ENCODE measurements around the gene SLC43A1. TPM values are rescaled to one million over a fixed set of nuclear protein-coding genes. Genes with fewer than 3 reads are reported as not detected.
"Not testable (repeated sequence)": the region's sequence is repeated elsewhere in the genome, so short reads cannot be mapped to it uniquely, and the experiment has no call there.

The SLC43A1 gene
- total RNA-seq, 1 donor from 2014 or later, result 4.5 TPM

DNA sequence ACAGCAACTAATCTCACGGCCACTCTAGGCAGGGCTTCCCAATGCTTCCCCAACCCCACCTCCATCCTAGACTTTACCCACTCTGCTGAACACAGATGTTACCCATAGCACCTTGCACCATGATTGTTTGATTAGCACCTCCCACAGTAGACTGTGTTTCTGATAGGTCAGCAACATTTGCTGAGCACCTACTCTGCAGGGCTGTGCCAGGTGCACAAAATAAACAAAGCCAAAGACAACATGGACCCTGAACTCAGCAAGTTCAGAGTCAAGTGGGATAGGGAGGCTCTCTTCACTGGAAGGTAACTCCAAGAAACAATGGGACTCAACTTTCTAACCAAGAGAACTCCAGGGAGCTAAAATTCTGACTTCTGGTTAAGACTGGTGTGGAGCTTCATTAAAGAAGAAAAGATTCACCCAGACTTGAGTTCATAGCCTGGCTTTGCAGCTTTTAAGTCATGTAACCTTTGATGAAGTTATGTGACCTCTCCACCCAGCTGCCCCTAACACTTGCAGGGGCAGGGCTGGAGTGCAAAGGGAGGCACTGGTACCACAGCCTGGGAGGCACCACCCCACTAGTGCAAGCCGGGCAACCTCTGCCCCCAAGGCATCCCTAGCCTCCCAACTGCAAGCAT is 61.8 kb downstream of the SLC43A1 start:
- intact Hi-C loops (cut with micrococcal nuclease), result no loop called here
- no peak for ATAC-seq
- no peak for DNase-seq

DNA sequence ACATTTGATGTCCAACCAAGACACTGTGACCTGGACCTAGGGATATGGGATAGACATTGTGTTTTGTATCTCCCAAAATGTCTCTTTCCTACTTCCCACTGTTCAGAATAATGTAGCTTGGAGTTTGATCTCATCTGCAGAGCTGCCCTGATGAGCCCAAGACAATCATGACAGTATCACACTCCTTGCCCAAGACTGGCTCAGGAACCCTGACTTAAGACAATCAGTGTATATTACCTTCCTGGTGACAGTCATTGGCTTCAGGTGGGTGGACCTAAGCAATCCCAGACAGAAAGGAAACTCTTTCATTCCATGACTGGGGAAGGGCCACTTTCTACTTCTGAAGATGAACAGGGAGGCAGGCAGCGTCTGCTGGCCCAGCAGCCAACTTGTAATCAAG is 69.4 kb downstream of the SLC43A1 start:
- ATAC-seq, result no peak
- DNase-seq, result no peak
- intact Hi-C loops (cut with micrococcal nuclease), result no loop called here

DNA sequence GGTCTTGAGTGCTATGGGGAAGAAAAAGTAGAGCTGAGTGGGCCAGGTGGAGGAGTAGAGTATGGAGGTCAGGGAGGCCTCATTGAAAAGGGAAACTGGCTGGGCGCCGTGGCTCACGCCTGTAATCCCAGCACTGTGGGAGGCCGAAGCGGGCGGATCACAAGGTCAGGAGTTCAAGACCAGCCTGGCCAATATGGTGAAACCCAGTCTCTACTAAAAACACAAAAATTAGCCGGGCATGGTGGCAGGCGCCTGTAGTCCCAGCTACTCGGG is 70.4 kb downstream of the SLC43A1 start:
- ATAC-seq; intact Hi-C loops (cut with micrococcal nuclease); DNase-seq: not testable (repeated sequence)

DNA sequence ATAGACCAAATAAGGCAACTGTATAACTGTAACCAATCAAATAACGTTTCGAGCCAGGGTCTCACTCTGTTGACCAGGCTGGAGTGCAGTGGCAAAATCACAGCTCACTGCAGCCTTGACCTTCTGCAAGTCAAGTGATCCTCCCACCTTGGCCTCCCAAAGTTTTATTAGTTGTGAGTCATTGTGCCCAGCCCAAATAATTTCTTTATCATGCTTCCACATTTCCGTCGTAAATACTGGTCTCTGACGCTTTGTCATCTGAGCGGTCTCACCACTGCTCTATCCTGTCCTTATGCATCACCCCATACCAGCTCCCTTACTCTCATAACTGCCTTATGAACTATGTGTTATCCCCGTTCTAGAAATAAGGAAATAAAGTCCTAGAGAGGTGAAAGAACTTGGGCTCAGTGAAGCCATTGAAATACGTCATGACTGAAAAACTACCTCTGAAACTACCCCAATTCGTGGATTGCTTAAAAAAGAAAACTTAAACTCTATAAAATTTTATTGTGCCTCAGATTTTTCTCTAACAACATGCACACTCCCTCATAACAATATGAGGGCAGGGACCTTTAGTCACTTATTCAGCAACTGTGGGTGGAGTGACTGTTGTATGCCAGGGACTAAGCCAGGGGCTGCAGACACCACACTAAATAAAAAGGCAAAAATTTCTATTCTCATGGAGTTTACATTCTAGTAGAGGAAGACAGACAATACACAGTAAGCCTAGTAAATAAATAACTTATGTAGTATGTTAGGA is 71.0 kb downstream of the SLC43A1 start:
- DNase-seq (no peak), ATAC-seq (no peak)
- intact Hi-C loops (cut with micrococcal nuclease), result no loop called here

DNA sequence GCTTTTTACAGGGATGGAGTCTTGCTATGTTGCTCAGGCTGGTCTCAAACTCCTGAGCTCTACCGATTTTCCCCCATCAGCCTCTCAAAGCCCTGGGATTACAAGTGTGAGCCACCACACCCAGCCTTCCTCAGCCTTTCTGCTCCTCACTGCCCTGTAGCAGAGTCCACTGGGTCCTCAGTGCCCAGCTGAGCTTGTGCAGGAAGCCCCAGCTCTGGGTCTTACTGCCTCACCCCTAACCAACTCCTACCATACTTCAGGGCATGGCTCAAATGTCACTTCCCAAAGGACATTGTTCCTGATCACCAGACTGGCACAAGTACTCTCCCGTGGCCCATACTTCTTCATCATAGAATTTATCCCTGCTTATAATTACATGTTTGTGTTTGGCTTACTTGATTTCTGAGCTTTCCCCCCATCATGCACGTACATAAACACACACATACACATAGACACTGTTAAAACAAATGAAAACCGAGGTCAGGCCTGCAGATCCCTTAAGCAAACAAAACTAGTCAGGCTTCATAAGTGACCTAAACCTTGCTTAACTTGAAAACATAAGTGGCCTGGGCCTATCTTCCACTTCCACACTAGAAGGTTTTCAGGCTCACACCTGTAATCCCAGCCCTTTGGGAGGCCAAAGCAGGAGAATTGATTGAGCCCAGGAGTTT is 74.6 kb downstream of the SLC43A1 start:
- intact Hi-C loops (cut with micrococcal nuclease), result no loop called here
- no peak for DNase-seq
- ATAC-seq, result no peak

DNA sequence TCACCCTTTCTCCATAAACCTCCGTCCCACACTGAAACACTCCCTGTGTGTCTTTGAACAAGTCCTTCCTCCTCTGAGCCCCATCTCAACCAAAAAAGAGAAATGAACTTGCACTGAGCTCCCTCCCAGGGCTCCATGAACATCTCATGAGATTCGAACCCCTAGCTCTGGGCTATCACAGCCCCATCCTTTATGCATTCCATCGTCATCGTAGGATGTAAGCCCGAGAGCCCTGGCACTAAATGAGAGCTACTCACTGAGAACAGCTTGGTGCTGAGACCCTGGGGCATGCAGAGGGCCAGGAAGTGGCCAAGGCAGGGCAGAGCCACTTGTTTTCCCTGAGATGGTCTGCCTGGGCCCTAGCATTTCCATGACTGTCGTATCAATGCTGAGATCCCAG is 75.7 kb downstream of the SLC43A1 start:
- no peak for ATAC-seq
- intact Hi-C loops (cut with micrococcal nuclease), result loop anchor here (10.0 kb wide), 1 partner anchor 75 kb away; no protein-coding TSS in a partner anchor
- DNase-seq, result no peak

DNA sequence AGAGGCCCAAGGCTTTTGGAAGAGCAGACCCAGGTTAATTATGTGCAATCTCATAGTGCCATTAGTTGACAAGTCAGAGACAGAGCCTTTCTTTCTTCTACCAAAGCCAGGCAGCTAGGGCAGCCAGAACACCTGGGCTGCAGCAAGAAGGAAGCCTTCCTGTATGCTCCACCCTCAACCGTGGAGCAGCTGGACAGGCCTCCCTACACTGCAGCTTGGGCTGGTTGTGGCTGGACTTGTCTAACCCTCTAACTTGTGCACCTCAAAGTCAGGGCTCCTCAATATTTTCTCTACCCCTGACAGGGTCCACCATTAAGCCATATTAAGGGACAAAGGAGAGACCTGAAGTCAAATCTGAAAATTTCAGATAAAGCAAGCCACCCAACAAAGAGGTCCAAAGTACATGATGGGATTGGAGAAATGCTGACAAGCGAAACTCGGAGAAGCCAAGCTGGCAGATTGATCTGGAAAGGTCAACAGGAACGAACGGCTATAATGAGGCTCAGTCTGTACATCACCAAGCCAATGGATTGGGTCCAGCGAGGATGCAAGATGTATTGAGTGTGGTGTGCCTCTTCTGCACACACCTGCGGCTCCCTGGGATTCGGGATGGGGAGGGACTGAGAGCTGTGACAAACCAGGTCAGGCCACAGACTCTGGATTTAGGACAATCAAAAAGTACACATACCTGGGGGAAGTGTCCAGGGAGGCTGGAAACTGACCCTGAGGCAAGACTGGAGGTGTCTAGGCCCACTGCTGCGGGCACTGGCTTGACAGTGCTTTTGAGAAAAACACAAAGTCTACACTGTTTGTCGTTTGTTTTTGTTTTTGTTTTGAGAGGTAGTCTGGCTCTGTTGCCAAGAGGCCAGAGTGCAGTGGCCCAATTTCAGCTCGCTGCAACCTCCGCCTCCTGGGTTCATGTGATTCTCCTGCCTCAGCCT is 76.9 kb downstream of the SLC43A1 start:
- DNase-seq (no peak), ATAC-seq (no peak)
- intact Hi-C loops (cut with micrococcal nuclease), result loop anchor here (10.0 kb wide), 1 partner anchor 74 kb away; no protein-coding TSS in a partner anchor

DNA sequence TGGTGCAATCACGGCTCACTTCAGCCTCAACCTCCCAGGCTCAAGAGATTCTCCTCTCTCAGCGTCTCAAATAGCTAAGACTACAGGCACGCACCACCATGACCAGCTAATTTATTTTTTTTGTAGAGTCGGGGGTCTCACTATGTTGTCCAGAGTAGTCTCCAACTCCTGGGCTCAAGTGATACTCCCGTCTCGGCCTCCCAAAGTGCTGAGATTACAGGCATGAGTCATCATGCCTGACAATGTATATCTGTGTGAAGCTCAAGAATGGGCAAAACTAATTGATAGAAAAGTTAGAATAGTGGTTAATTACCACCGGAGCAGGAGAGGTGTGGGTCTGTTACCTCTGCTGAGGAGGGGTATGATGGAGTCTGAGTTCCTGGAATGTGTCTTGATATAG is 79.5 kb downstream of the SLC43A1 start:
- DNase-seq (no peak), ATAC-seq (no peak)
- intact Hi-C loops (cut with micrococcal nuclease), result loop anchor here (10.0 kb wide), 1 partner anchor 71 kb away; no protein-coding TSS in a partner anchor

DNA sequence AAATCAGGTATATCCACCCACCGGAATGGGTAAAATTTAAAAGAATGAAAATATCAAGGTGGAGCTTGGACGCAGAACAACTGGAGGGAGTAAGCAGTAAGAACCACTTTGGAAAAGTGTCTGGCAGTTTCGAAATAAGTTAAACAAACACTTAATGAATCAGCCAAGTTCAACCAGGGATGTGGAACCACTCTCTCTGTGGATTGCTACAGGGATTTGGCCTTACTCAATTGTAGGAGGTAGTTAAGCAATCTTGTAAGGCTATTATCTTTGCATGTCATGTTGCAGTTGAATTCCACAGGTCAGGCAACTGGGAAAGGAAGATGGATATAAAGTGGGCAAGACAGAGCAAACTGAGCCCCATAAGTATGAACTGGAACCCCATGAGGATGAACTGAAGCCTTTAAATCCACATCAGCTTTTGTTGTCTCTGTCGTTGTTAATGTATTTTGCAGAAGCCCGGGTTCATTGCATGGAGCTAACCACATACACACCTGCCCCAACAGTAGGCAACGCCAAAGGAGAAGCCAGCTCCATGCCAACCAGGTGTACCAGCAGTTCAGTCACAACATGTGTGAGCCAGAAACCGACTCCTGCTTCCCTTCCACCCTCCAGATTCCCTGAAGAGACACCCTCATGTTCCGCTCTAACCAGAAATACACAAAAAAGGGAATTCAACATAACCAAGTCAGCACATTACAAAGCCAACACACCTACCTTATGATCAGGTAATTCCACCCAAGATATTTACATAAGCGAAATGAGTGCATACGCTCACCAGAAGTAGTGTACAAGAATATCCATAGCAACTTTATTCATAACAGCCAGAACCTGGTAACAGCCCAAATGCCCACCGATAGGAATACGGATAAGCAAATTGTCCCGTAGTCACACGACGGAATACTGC is 80.6 kb downstream of the SLC43A1 start:
- intact Hi-C loops (cut with micrococcal nuclease), result loop anchor here (10.0 kb wide), 1 partner anchor 70 kb away; no protein-coding TSS in a partner anchor
- DNase-seq (no peak), ATAC-seq (peak; percentile 80)

Other genes starting within 250 kb of the SLC43A1 start
- 44.4 TPM for gene TNKS1BP1, start 190.8 kb downstream of the SLC43A1 start, total RNA-seq
- gene SSRP1, start 179.8 kb downstream of the SLC43A1 start, total RNA-seq, result 38.4 TPM
- 4.5 TPM for gene P2RX3, start 177.3 kb downstream of the SLC43A1 start, total RNA-seq
- gene PRG3, start 134.6 kb downstream of the SLC43A1 start, total RNA-seq, result not detected
- not detected for gene PRG2, start 125.1 kb downstream of the SLC43A1 start, total RNA-seq
- gene SLC43A3, start 88.6 kb downstream of the SLC43A1 start, total RNA-seq, result 20.6 TPM
- 1.0 TPM for gene RTN4RL2, start 55.2 kb downstream of the SLC43A1 start, total RNA-seq
- 56.7 TPM for gene TIMM10, start 15.1 kb upstream of the SLC43A1 start, total RNA-seq
- not detected for gene SMTNL1, start 21.9 kb upstream of the SLC43A1 start, total RNA-seq
- gene UBE2L6, start 52.0 kb upstream of the SLC43A1 start, total RNA-seq, result 18.0 TPM
- 121 TPM for gene SERPING1, start 82.0 kb upstream of the SLC43A1 start, total RNA-seq
- 1.2 TPM for gene YPEL4, start 134.2 kb upstream of the SLC43A1 start, total RNA-seq
- gene CLP1, start 142.1 kb upstream of the SLC43A1 start, total RNA-seq, result 7.7 TPM
- 47.8 TPM for gene ZDHHC5, start 152.4 kb upstream of the SLC43A1 start, total RNA-seq
- gene MED19, start 196.5 kb upstream of the SLC43A1 start, total RNA-seq, result 8.8 TPM
- 65.6 TPM for gene TMX2, start 196.9 kb upstream of the SLC43A1 start, total RNA-seq
- gene SELENOH, start 225.8 kb upstream of the SLC43A1 start, total RNA-seq, result 76.8 TPM
- gene BTBD18, start 236.1 kb upstream of the SLC43A1 start, total RNA-seq, result not detected
- 66.6 TPM for gene CTNND1, start 246.1 kb upstream of the SLC43A1 start, total RNA-seq